ENCODE measurements around the gene DMKN. TPM values are rescaled to one million over a fixed set of nuclear protein-coding genes. Genes with fewer than 3 reads are reported as not detected.

DMKN gene
- 1.1 TPM for polyA plus RNA-seq

- Mint-ChIP-seq H3K9me3 (peaks cover 0 to 2% (median 0%) of the 10 kb centered on the region in 3 donors), H3K27ac (peak within 1 kb of the TSS in 1 of 3 donors; percentile 27), H3K36me3 (peaks cover 2% of the 10 kb centered on the region), H3K27me3 (peaks cover 17% of the 10 kb centered on the region), H3K4me3 (no peak within 1 kb of the TSS), H3K4me1 (peaks cover 3 to 10% (median 4%) of the 10 kb centered on the region in 3 donors)
Measured at GRCh38 chr19:35513628-35514281, at the start of gene DMKN. Gene DMKN (minus strand): TSS chr19:35513649. CDS start chr19:35513475, 174 bp downstream.

GRCh38 chr19:35562776-35563175 lies 49.3 kb upstream of the DMKN start:
- Mint-ChIP-seq H3K36me3 (no peaks in the 10 kb centered on the region), H3K4me3 (no peak overlapping the region), H3K27ac (no peak overlapping the region), H3K4me1 (peaks cover 0 to 10% (median 10%) of the 10 kb centered on the region in 3 donors), H3K27me3 (peaks cover 40% of the 10 kb centered on the region), H3K9me3 (peaks cover 0 to 3% (median 0%) of the 10 kb centered on the region in 3 donors)

- peaks cover under 1% of the 10 kb centered on the region for H3K36me3 Mint-ChIP-seq
Measured at GRCh38 chr19:35562336-35562735, 48.9 kb upstream of the DMKN start.

GRCh38 chr19:35561436-35561835 lies 48.0 kb upstream of the DMKN start:
- H3K9me3 Mint-ChIP-seq = peaks cover 0 to 3% (median 0%) of the 10 kb centered on the region in 3 donors
- H3K27me3 Mint-ChIP-seq = peaks cover 37% of the 10 kb centered on the region
- no peak overlapping the region for H3K4me3 Mint-ChIP-seq
- peaks cover 0 to 13% (median 12%) of the 10 kb centered on the region in 3 donors for H3K4me1 Mint-ChIP-seq
- peak overlapping the region in 1 of 3 donors; percentile 54 for H3K27ac Mint-ChIP-seq
- H3K36me3 Mint-ChIP-seq = peaks cover 2% of the 10 kb centered on the region

More at GRCh38 chr19:35562336-35562735, 48.9 kb upstream of the DMKN start:
- Mint-ChIP-seq H3K9me3 (peaks cover 0 to 3% (median 0%) of the 10 kb centered on the region in 3 donors), H3K27ac (no peak overlapping the region), H3K4me1 (peaks cover 0 to 10% (median 10%) of the 10 kb centered on the region in 3 donors), H3K27me3 (peaks cover 39% of the 10 kb centered on the region), H3K4me3 (no peak overlapping the region)

GRCh38 chr19:35560677-35561076 lies 47.2 kb upstream of the DMKN start:
- Mint-ChIP-seq H3K4me3 (peak overlapping the region in 2 of 4 donors; percentile 15 to 83), H3K36me3 (peaks cover 2% of the 10 kb centered on the region), H3K27me3 (peaks cover 38% of the 10 kb centered on the region), H3K27ac (peak overlapping the region in 1 of 3 donors; percentile 54), H3K9me3 (peaks cover 0 to 3% (median 0%) of the 10 kb centered on the region in 3 donors), H3K4me1 (peaks cover 0 to 15% (median 13%) of the 10 kb centered on the region in 3 donors)

- peaks cover 0 to 15% (median 13%) of the 10 kb centered on the region in 3 donors for H3K4me1 Mint-ChIP-seq
- H3K27ac Mint-ChIP-seq = no peak overlapping the region
- no peak overlapping the region for H3K4me3 Mint-ChIP-seq
- peaks cover 0 to 2% (median 0%) of the 10 kb centered on the region in 3 donors for H3K9me3 Mint-ChIP-seq
- H3K36me3 Mint-ChIP-seq = peaks cover 2% of the 10 kb centered on the region
- peaks cover 38% of the 10 kb centered on the region for H3K27me3 Mint-ChIP-seq
Measured at GRCh38 chr19:35560271-35560670, 46.8 kb upstream of the DMKN start.

- H3K27ac Mint-ChIP-seq = no peak overlapping the region
- peaks cover 38% of the 10 kb centered on the region for H3K27me3 Mint-ChIP-seq
- H3K4me3 Mint-ChIP-seq = no peak overlapping the region
- peaks cover 0 to 15% (median 15%) of the 10 kb centered on the region in 3 donors for H3K4me1 Mint-ChIP-seq
- peaks cover 0 to 2% (median 0%) of the 10 kb centered on the region in 3 donors for H3K9me3 Mint-ChIP-seq
- peaks cover 2% of the 10 kb centered on the region for H3K36me3 Mint-ChIP-seq
Measured at GRCh38 chr19:35559781-35560180, 46.3 kb upstream of the DMKN start.

GRCh38 chr19:35559281-35559659 lies 45.8 kb upstream of the DMKN start:
- Mint-ChIP-seq H3K4me1 (peaks cover 0 to 15% (median 15%) of the 10 kb centered on the region in 3 donors), H3K4me3 (peak overlapping the region in 2 of 4 donors; percentile 73 to 78), H3K27me3 (peaks cover 38% of the 10 kb centered on the region), H3K36me3 (peaks cover 2% of the 10 kb centered on the region), H3K9me3 (peaks cover 0 to 2% (median 0%) of the 10 kb centered on the region in 3 donors), H3K27ac (peak overlapping the region in 1 of 3 donors; percentile 19)

GRCh38 chr19:35558400-35559280 lies 45.2 kb upstream of the DMKN start:
- Mint-ChIP-seq H3K4me1 (peaks cover 0 to 18% (median 15%) of the 10 kb centered on the region in 3 donors), H3K27ac (no peak overlapping the region), H3K4me3 (peak overlapping the region in 2 of 4 donors; percentile 73 to 78), H3K27me3 (peaks cover 36% of the 10 kb centered on the region), H3K36me3 (peaks cover 2% of the 10 kb centered on the region), H3K9me3 (peaks cover 0 to 2% (median 0%) of the 10 kb centered on the region in 3 donors)

- Mint-ChIP-seq H3K9me3 (peaks cover 0 to 2% (median 0%) of the 10 kb centered on the region in 3 donors), H3K27me3 (peaks cover 36% of the 10 kb centered on the region), H3K27ac (no peak overlapping the region), H3K4me1 (peaks cover 0 to 18% (median 15%) of the 10 kb centered on the region in 3 donors), H3K36me3 (peaks cover 2% of the 10 kb centered on the region), H3K4me3 (peak overlapping the region in 3 of 4 donors; percentile 16 to 80 (median 61))
Measured at GRCh38 chr19:35557539-35558399, 44.3 kb upstream of the DMKN start.

GRCh38 chr19:35556846-35557538 lies 43.5 kb upstream of the DMKN start:
- H3K9me3 Mint-ChIP-seq = peaks cover 0 to 2% (median 0%) of the 10 kb centered on the region in 3 donors

GRCh38 chr19:35556025-35556590 lies 42.7 kb upstream of the DMKN start:
- H3K4me3 Mint-ChIP-seq = no peak overlapping the region

More at GRCh38 chr19:35556846-35557538, 43.5 kb upstream of the DMKN start:
- Mint-ChIP-seq H3K27ac (peak overlapping the region in 1 of 3 donors; percentile 16), H3K4me3 (peak overlapping the region in 2 of 4 donors; percentile 57 to 80), H3K36me3 (peaks cover 2% of the 10 kb centered on the region), H3K4me1 (peaks cover 0 to 18% (median 15%) of the 10 kb centered on the region in 3 donors), H3K27me3 (peaks cover 32% of the 10 kb centered on the region)

GRCh38 chr19:35555301-35556005 lies 42.0 kb upstream of the DMKN start:
- Mint-ChIP-seq H3K36me3 (peaks cover 3% of the 10 kb centered on the region), H3K9me3 (peaks cover 0 to 2% (median 0%) of the 10 kb centered on the region in 3 donors), H3K4me3 (no peak overlapping the region), H3K4me1 (peaks cover 0 to 18% (median 15%) of the 10 kb centered on the region in 3 donors), H3K27ac (no peak overlapping the region), H3K27me3 (peaks cover 23% of the 10 kb centered on the region)

More at GRCh38 chr19:35556025-35556590, 42.7 kb upstream of the DMKN start:
- peaks cover 2% of the 10 kb centered on the region for H3K36me3 Mint-ChIP-seq
- no peak overlapping the region for H3K27ac Mint-ChIP-seq
- peaks cover 26% of the 10 kb centered on the region for H3K27me3 Mint-ChIP-seq
- H3K9me3 Mint-ChIP-seq = peaks cover 0 to 2% (median 0%) of the 10 kb centered on the region in 3 donors
- H3K4me1 Mint-ChIP-seq = peaks cover 0 to 18% (median 15%) of the 10 kb centered on the region in 3 donors
